CD14-positive monocyte (primary cell): Measurements from ENCODE around the gene JMJD1C. TPM values are rescaled to one million over a fixed set of nuclear protein-coding genes. Genes with fewer than 3 reads are reported as not detected.

ENCODE experiments used
- DNase-seq, 3 donors: peaks; one replicate each; pipeline ENCODE4 v3.0.0-alpha.2; 2011 to 2022
- H2AFZ ChIP-seq: 2 replicates; pipeline ENCODE4 v1.6.0; 2012; ENCODE audit warnings: mild to moderate bottlenecking, low read depth, low read length, inconsistent platforms; ENCODE audit not compliant: insufficient read depth, poor library complexity, severe bottlenecking
- H3K27ac ChIP-seq, 2 donors: 1 replicate in 1 of 2; 2 replicates in 1 of 2; pipeline ENCODE4 v1.5.1; 2012 to 2013; ENCODE audit warnings: low read length in 2 of 2, control low read depth in 1 of 2, inconsistent platforms in 1 of 2, low read depth in 1 of 2, mild to moderate bottlenecking in 1 of 2
- H3K27me3 ChIP-seq, 2 donors: one replicate each; pipeline versions ENCODE4 v1.6.0 to v1.6.1; 2011 to 2013; ENCODE audit warnings: low read length in 2 of 2; ENCODE audit not compliant: control insufficient read depth in 2 of 2, insufficient read depth in 2 of 2
- H3K36me3 ChIP-seq, 2 donors: replicated peaks in 1 of 2; 1 replicate in 1 of 2; 2 replicates in 1 of 2; pipeline versions ENCODE4 v1.5.1 to v1.6.1; 2012 to 2013; ENCODE audit warnings: low read length in 2 of 2, control low read depth in 1 of 2, inconsistent platforms in 1 of 2, mild to moderate bottlenecking in 1 of 2; ENCODE audit not compliant: insufficient read depth in 2 of 2, control insufficient read depth in 1 of 2
- H3K4me1 ChIP-seq, 2 donors: 1 replicate in 1 of 2; 2 replicates in 1 of 2; pipeline versions ENCODE4 v1.5.1 to v1.6.1; 2012 to 2013; ENCODE audit warnings: low read length in 2 of 2, control low read depth in 1 of 2, inconsistent platforms in 1 of 2, mild to moderate bottlenecking in 1 of 2, moderate library complexity in 1 of 2; ENCODE audit not compliant: insufficient read depth in 2 of 2, control insufficient read depth in 1 of 2
- H3K4me2 ChIP-seq: replicated peaks from 2 replicates; pipeline ENCODE3; 2012; ENCODE audit warnings: low read length, moderate library complexity, mild to moderate bottlenecking; ENCODE audit not compliant: poor library complexity, severe bottlenecking; ENCODE audit errors: extremely low read depth
- H3K4me3 ChIP-seq, 3 experiments: fragments of 200-600 bp in 1 of 3; sonication (generic) in 1 of 3; replicated peaks in 1 of 3; 1 replicate in 2 of 3; 2 replicates in 1 of 3; pipeline ENCODE4 v1.5.1; 2011 to 2013; ENCODE audit warnings: low read length in 3 of 3, mild to moderate bottlenecking in 3 of 3, control low read depth in 2 of 3, low read depth in 2 of 3, inconsistent platforms in 1 of 3, moderate library complexity in 1 of 3
- H3K79me2 ChIP-seq: 2 replicates; pipeline ENCODE4 v1.6.0; 2012; ENCODE audit warnings: mild to moderate bottlenecking, control low read depth, inconsistent platforms, low read length, moderate library complexity; ENCODE audit not compliant: insufficient read depth
- H3K9ac ChIP-seq: 2 replicates; pipeline ENCODE4 v1.6.0; 2017; ENCODE audit warnings: low read length, mild to moderate bottlenecking; ENCODE audit not compliant: insufficient read depth, poor library complexity, severe bottlenecking
- H3K9me3 ChIP-seq, 2 donors: replicated peaks in 1 of 2; 1 replicate in 1 of 2; 2 replicates in 1 of 2; pipeline versions ENCODE4 v1.5.1 to v1.6.1; 2012 to 2013; ENCODE audit warnings: low read length in 2 of 2, control low read depth in 1 of 2; ENCODE audit not compliant: control insufficient read depth in 1 of 2, insufficient read depth in 1 of 2
- H4K20me1 ChIP-seq: 2 replicates; pipeline ENCODE4 v1.6.0; 2012; ENCODE audit warnings: mild to moderate bottlenecking, low read length, control low read depth, moderate library complexity; ENCODE audit not compliant: insufficient read depth
- H3K27ac Mint-ChIP-seq, 7 donors: one replicate each; pipeline ENCODE4 v1.8.0; 2020; ENCODE audit warnings: mild to moderate bottlenecking in 7 of 7, mixed read lengths in 7 of 7, moderate library complexity in 6 of 7, inconsistent platforms in 2 of 7
- H3K27me3 Mint-ChIP-seq, 3 donors: one replicate each; pipeline ENCODE4 v1.8.0; 2021 to 2022; ENCODE audit warnings: low read depth in 3 of 3, mild to moderate bottlenecking in 3 of 3, mixed read lengths in 3 of 3, moderate library complexity in 3 of 3, inconsistent platforms in 1 of 3
- H3K36me3 Mint-ChIP-seq, 2 donors: one replicate each; pipeline ENCODE4 v1.8.0; 2020; ENCODE audit warnings: mixed read lengths in 2 of 2, inconsistent platforms in 1 of 2, mild to moderate bottlenecking in 1 of 2
- H3K4me1 Mint-ChIP-seq: one replicate; pipeline ENCODE4 v1.8.0; 2020; ENCODE audit warnings: mild to moderate bottlenecking, mixed read lengths
- H3K4me3 Mint-ChIP-seq, 2 donors: one replicate each; pipeline ENCODE4 v1.8.0; 2020; ENCODE audit warnings: mild to moderate bottlenecking in 2 of 2, mixed read lengths in 2 of 2, moderate library complexity in 1 of 2
- H3K9me3 Mint-ChIP-seq, 7 donors: one replicate each; pipeline ENCODE4 v1.8.0; 2020 to 2022; ENCODE audit warnings: mixed read lengths in 7 of 7, mild to moderate bottlenecking in 6 of 7, moderate library complexity in 6 of 7, inconsistent platforms in 2 of 7
- WGBS: methylation state at CpG from one replicate; pipeline ENCODE4 v1.1.5; 2013; ENCODE audit warnings: missing lambda C conversion rate; ENCODE audit not compliant: insufficient coverage; 5-methylcytosine and 5-hydroxymethylcytosine counted together
- intact Hi-C, 2 donors: fragments of 100-400 bp; cut with micrococcal nuclease; formaldehyde crosslinking; loops; one replicate each; pipeline versions ENCODE4 v1.15.0 to v1.15.1; 2023
- polyA plus RNA-seq, 3 donors: library from polyadenylated mRNA; depleted of rRNA in 1 of 3; unstranded in 2 of 3; stranded (reverse) in 1 of 3; fragments of 300-500 nt in 2 of 3; fragments of >200 nt in 1 of 3; fragmentation: Illumina TruSeq in 2 of 3; gene quantifications; 1 replicate in 2 of 3; 2 replicates in 1 of 3; pipeline ENCODE4 v1.2.3, GENCODE V29; 2012 to 2021
- TF ChIP-seq, protein P1 (sequence below): fragments of 200-600 bp; IDR thresholded peaks from one replicate; pipeline ENCODE4 v1.8.0; 2022; ENCODE audit warnings: antibody characterized with exemption, mild to moderate bottlenecking

The JMJD1C gene
- polyA plus RNA-seq, 3 donors, result 27.8 to 84.8 (median 46.5) TPM

DNA sequence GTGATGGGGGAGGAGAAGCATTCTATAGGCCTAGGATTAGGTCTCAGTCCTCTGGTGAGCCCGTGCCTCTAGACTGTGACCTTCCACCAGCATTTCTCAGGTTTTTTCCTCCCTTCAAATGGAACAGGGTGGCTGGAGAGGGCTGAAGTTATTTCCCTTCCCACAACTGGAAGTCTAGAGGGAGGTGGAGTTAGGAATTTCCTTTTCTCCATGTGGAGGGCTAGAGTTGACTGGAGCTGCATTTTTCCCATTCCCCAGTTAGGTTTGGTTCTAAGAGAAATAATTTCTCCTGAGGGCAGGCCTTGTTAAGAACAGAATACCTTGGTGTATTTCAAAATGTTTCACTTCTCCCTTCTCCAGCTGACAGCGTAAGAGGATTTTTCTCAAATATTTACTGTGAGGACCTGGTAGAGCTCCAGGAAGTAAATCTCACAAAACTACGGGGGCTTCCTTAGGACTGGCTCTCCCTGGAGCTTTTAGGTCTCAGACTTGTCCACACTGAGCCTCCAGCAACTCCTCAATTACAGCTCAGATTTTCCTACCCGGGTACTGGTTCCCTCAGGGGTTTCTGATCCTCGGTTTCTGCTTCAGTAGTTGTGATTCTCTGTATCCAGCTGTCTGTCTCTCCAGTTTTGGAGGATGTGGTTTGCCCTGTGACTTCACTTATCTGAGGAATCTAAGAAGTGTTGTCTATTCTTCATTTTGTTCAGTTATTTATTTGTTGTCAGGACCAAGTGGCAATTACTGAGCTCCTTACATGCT, 49.4 kb upstream of the JMJD1C start:
- Histone ChIP-seq H3K27me3 (no peaks in the 10 kb centered on the region), H3K4me2 (no peak overlapping the region), H3K9ac (no peak overlapping the region), H3K4me3 (no peak overlapping the region), H3K36me3 (no peaks in the 10 kb centered on the region), H3K9me3 (peaks cover 0 to 9% of the 10 kb centered on the region in 2 donors), H2AFZ (no peak overlapping the region), H4K20me1 (peaks cover 66% of the 10 kb centered on the region), H3K27ac (peak overlapping the region in 1 of 2 donors; percentile 2), H3K79me2 (peaks cover 98% of the 10 kb centered on the region), H3K4me1 (peaks cover 2 to 8% of the 10 kb centered on the region in 2 donors)
- Mint-ChIP-seq H3K27ac (peak overlapping the region in 6 of 7 donors; percentile 2 to 86 (median 68)), H3K9me3 (peaks cover 7 to 19% (median 13%) of the 10 kb centered on the region in 7 donors), H3K27me3 (no peaks in the 10 kb centered on the region), H3K4me3 (no peak overlapping the region), H3K36me3 (peaks cover 2 to 20% of the 10 kb centered on the region in 2 donors), H3K4me1 (peaks cover 27% of the 10 kb centered on the region)
- DNase-seq, result no peak
- intact Hi-C loops, result no loop called here
- TF ChIP-seq, protein P1, sequence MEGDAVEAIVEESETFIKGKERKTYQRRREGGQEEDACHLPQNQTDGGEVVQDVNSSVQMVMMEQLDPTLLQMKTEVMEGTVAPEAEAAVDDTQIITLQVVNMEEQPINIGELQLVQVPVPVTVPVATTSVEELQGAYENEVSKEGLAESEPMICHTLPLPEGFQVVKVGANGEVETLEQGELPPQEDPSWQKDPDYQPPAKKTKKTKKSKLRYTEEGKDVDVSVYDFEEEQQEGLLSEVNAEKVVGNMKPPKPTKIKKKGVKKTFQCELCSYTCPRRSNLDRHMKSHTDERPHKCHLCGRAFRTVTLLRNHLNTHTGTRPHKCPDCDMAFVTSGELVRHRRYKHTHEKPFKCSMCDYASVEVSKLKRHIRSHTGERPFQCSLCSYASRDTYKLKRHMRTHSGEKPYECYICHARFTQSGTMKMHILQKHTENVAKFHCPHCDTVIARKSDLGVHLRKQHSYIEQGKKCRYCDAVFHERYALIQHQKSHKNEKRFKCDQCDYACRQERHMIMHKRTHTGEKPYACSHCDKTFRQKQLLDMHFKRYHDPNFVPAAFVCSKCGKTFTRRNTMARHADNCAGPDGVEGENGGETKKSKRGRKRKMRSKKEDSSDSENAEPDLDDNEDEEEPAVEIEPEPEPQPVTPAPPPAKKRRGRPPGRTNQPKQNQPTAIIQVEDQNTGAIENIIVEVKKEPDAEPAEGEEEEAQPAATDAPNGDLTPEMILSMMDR, result no peak
- WGBS, result no CpG with 5 or more reads among the region's 5 CpGs

DNA sequence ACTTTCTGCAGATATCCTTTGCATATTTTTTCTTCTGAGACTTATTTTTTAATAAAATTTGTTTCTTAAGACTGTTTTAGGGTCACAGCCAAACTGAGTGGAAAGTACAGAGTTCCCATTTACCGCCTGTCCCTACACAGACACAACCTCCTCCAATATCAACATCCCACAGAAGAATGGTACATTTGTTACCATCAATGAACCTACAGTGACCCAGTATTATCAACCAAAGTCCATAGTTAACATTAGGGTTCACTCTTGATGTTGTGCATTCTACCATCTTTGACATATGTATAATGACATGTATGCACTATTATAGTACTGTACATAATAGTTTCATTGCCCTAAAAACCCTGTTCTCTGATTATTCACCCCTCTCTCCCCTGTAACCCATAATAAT, 40.8 kb upstream of the JMJD1C start:
- Histone ChIP-seq H3K4me2 (no peak overlapping the region), H3K27ac (no peak overlapping the region), H3K27me3 (no peaks in the 10 kb centered on the region), H3K4me1 (peaks cover 7 to 8% of the 10 kb centered on the region in 2 donors), H3K4me3 (no peak overlapping the region), H3K79me2 (peaks cover 79% of the 10 kb centered on the region), H3K36me3 (no peaks in the 10 kb centered on the region), H4K20me1 (peaks cover 62% of the 10 kb centered on the region), H3K9ac (no peak overlapping the region), H3K9me3 (no peaks in the 10 kb centered on the region), H2AFZ (no peak overlapping the region)
- WGBS, result 100% methylated on average over 1 of the region's 1 CpG
- Mint-ChIP-seq H3K27ac (no peak overlapping the region), H3K9me3 (peaks cover 0 to 2% (median 0%) of the 10 kb centered on the region in 7 donors), H3K4me1 (peaks cover 21% of the 10 kb centered on the region), H3K36me3 (peaks cover 4 to 6% of the 10 kb centered on the region in 2 donors), H3K27me3 (peaks cover 0 to 1% (median 1%) of the 10 kb centered on the region in 3 donors), H3K4me3 (no peak overlapping the region)
- no peak for DNase-seq
- intact Hi-C loops, result no loop called here
- TF ChIP-seq, protein P1, result no peak
